Omental fat pad (tissue), 4 donors: ENCODE measurements around the gene PKP3. TPM values are rescaled to one million over a fixed set of nuclear protein-coding genes. Genes with fewer than 3 reads are reported as not detected.

Experiments used
- ATAC-seq: fragments of 150-250 bp; one replicate; pipeline ENCODE4 v1.9.1; 2016; ENCODE audit warnings: mild to moderate bottlenecking, moderate library complexity; ENCODE audit not compliant: low FRiP score
- DNase-seq: peaks from one replicate; pipeline ENCODE4 v3.0.0-alpha.2; 2019; ENCODE audit warnings: low spot score
- small RNA-seq: library from RNA; depleted of rRNA; stranded (forward); fragments of <200 nt; gene quantifications from one replicate; pipeline ENCODE3, GENCODE V24; 2016
- total RNA-seq, 4 donors: library from RNA; depleted of rRNA; stranded (reverse); fragments of >200 nt; gene quantifications; one replicate each; pipeline ENCODE4 v1.1.0, GENCODE V29; 2016
- TF ChIP-seq, protein P1 (sequence below), 3 donors: fragments of 450-650 bp; IDR thresholded peaks; one replicate each; pipeline ENCODE4 v1.5.1; 2016 to 2017; ENCODE audit warnings: antibody characterized with exemption in 3 of 3, mild to moderate bottlenecking in 3 of 3, moderate library complexity in 2 of 3

The PKP3 gene
- total RNA-seq, 4 donors from 2014 or later = 0.09 to 0.96 (median 0.95) TPM; not detected in 1

DNA sequence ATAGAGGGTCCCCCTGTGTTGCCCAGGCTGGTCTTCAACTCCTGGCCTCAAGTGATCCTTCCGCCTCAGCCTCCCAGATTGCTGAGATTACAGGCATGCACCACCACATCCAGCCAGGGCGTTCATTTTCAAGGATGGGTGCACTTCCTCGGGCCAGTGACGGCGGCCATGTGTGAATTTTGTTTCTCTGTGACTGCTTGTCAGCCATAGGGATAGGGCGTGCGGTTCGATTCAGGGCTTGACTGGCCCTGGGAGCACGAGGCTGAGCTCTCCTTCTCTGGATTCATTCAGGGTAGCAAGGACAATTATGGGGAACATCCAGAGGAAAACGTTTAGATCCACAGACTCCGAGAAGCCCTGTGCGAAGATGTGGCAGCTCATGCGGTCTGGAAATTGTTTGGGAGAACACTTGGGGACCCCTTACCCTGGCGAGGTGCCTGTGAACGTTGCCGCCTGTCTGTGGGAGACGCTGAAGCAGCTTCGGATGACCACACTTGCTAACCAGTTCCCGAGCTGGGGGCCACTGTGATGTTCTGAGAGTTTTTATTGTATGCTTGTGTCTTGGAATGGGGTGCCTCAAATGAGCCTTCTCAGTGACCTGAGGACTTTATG, 59.0 kb downstream of the PKP3 start:
- no peak for DNase-seq
- no peak for ATAC-seq
- TF ChIP-seq, protein P1, sequence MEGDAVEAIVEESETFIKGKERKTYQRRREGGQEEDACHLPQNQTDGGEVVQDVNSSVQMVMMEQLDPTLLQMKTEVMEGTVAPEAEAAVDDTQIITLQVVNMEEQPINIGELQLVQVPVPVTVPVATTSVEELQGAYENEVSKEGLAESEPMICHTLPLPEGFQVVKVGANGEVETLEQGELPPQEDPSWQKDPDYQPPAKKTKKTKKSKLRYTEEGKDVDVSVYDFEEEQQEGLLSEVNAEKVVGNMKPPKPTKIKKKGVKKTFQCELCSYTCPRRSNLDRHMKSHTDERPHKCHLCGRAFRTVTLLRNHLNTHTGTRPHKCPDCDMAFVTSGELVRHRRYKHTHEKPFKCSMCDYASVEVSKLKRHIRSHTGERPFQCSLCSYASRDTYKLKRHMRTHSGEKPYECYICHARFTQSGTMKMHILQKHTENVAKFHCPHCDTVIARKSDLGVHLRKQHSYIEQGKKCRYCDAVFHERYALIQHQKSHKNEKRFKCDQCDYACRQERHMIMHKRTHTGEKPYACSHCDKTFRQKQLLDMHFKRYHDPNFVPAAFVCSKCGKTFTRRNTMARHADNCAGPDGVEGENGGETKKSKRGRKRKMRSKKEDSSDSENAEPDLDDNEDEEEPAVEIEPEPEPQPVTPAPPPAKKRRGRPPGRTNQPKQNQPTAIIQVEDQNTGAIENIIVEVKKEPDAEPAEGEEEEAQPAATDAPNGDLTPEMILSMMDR (IDR thresholded peaks at IDR 0.05) = no peak

DNA sequence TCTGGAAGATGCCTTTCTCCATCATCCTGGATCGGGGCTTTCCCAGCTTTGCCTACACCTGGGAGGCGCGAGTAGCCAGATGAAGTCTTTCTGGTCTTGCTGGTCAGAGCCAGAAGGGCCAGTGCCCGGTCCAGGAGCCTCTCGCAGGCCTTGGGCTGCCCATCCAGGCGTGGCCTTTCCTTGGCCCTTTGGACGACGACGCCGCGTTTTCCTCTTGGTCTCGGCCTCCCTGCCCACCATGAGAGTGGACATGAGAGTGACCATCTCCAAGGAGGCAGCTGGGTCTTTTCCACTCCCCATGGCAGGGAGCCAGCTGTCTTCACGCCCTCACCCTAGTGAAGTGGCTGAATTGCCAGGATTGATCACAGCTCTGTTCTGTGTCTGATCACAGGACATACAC, 59.6 kb downstream of the PKP3 start:
- DNase-seq (no peak), ATAC-seq (no peak)
- TF ChIP-seq, protein P1 (IDR thresholded peaks at IDR 0.05) = no peak

DNA sequence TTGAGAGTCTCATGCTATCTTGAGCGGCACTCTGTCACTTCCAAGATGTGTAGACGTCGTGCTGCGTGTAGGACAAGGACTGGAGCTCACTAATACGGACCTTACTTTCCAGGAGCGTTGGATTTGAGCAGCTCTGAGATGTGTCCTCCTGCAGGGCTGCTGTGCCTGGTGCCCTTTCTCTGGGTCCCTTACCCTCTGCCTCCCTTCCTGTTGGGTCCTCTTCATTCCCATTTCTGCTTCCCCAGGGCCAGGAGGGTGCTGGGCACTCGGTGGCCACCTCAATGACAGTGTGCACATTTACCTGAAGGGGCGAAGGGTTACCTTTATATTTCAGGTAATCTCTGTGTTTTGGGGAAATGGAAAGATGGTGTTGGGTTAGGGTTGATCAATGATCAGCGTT, 60.0 kb downstream of the PKP3 start:
- DNase-seq (no peak), ATAC-seq (no peak)
- TF ChIP-seq, protein P1 (IDR thresholded peaks at IDR 0.05) = no peak

Small RNA genes within 50 kb of the gene (small RNA-seq; reads per million reads assigned to genes)
- not detected for gene RN7SL838P

Other genes with a start within 250 kb of the PKP3 start
- not detected for gene SCGB1C1, start 201.1 kb upstream of the PKP3 start, total RNA-seq
- gene BET1L, start 186.8 kb upstream of the PKP3 start, total RNA-seq = 10 to 100 TPM; 18.4 to 29.1 (median 26.8) TPM
- gene RIC8A, start 186.5 kb upstream of the PKP3 start, total RNA-seq = 100 to 1,000 TPM in 1 of 4 donors, 10 to 100 TPM in 3; 60.6 to 104 (median 77.6) TPM
- 10 to 100 TPM in 3 of 4 donors, 1 to 10 TPM in 1; 6.8 to 19.2 (median 12.2) TPM for gene SIRT3, start 157.9 kb upstream of the PKP3 start, total RNA-seq
- gene PSMD13, start 157.2 kb upstream of the PKP3 start, total RNA-seq = 100 to 1,000 TPM in 1 of 4 donors, 10 to 100 TPM in 3; 69.6 to 124 (median 78.2) TPM
- gene NLRP6, start 115.8 kb upstream of the PKP3 start, total RNA-seq = 10 to 100 TPM in 1 of 4 donors, 1 to 10 TPM in 2, under 1 TPM in 1; 0.84 to 11.8 (median 3.8) TPM
- gene PGGHG, start 105.1 kb upstream of the PKP3 start, total RNA-seq = 10 to 100 TPM; 10.9 to 53.6 (median 19.8) TPM
- not detected for gene IFITM5, start 94.7 kb upstream of the PKP3 start, total RNA-seq
- gene IFITM2, start 86.4 kb upstream of the PKP3 start, total RNA-seq = 100 to 1,000 TPM; 266 to 442 (median 382) TPM
- 100 to 1,000 TPM; 224 to 389 (median 247) TPM for gene IFITM1, start 80.2 kb upstream of the PKP3 start, total RNA-seq
- 100 to 1,000 TPM; 340 to 466 (median 398) TPM for gene IFITM3, start 73.3 kb upstream of the PKP3 start, total RNA-seq
- gene B4GALNT4, start 24.7 kb upstream of the PKP3 start, total RNA-seq = 1 to 10 TPM; 1.4 to 4.1 (median 2.5) TPM
- gene SIGIRR, start 20.8 kb downstream of the PKP3 start, total RNA-seq = 10 to 100 TPM; 17.6 to 42.1 (median 31.0) TPM
- gene ANO9, start 47.8 kb downstream of the PKP3 start, total RNA-seq = 1 to 10 TPM in 3 of 4 donors, under 1 TPM in 1; 0.79 to 3.6 (median 3.1) TPM
- 10 to 100 TPM; 33.0 to 45.2 (median 39.0) TPM for gene PTDSS2, start 56.1 kb downstream of the PKP3 start, total RNA-seq
- 100 to 1,000 TPM; 218 to 259 (median 230) TPM for gene RNH1, start 113.0 kb downstream of the PKP3 start, total RNA-seq
- 10 to 100 TPM; 30.1 to 44.9 (median 35.0) TPM for gene HRAS, start 141.4 kb downstream of the PKP3 start, total RNA-seq
- under 1 TPM in 3 of 4 donors, not detected in 1; 0.24 to 0.38 (median 0.32) TPM for gene LRRC56, start 143.3 kb downstream of the PKP3 start, total RNA-seq
- 1 to 10 TPM in 3 of 4 donors, under 1 TPM in 1; 0.95 to 5.5 (median 1.7) TPM for gene LMNTD2, start 166.5 kb downstream of the PKP3 start, total RNA-seq
- gene RASSF7, start 166.8 kb downstream of the PKP3 start, total RNA-seq = 10 to 100 TPM in 3 of 4 donors, 1 to 10 TPM in 1; 9.1 to 31.8 (median 13.4) TPM
- 10 to 100 TPM; 14.7 to 34.9 (median 22.4) TPM for gene PHRF1, start 182.3 kb downstream of the PKP3 start, total RNA-seq
- gene IRF7, start 221.7 kb downstream of the PKP3 start, total RNA-seq = 10 to 100 TPM; 15.4 to 56.8 (median 35.6) TPM
- not detected for gene CDHR5, start 230.7 kb downstream of the PKP3 start, total RNA-seq
- not detected for gene SCT, start 233.0 kb downstream of the PKP3 start, total RNA-seq
- under 1 TPM in 1 of 4 donors, not detected in 3; 0.50 TPM for gene DRD4, start 243.1 kb downstream of the PKP3 start, total RNA-seq